ENCODE results near the gene PGGT1B.
A peak's percentile ranks its signal among the peaks of the same experiment; 100 is the strongest.
"Not testable (repeated sequence)": the region's sequence is repeated elsewhere in the genome, so short reads cannot be mapped to it uniquely, and the experiment has no call there.

The PGGT1B gene

GRCh38 chr5:115263078-115263380 lies 352 bp upstream of the PGGT1B start:
- peaks cover 8 to 11% of the 10 kb centered on the region in 2 donors for H3K4me1 ChIP-seq (ENCODE audit: control insufficient read depth in 2 of 2, insufficient read depth in 2 of 2, low read length in 2 of 2)
- no peaks in the 10 kb centered on the region for H3K9me3 ChIP-seq (ENCODE audit: control insufficient read depth in 2 of 2, low read length in 2 of 2)
- H3K27ac ChIP-seq (ENCODE audit: low read depth in 2 of 2, low read length in 2 of 2), result peak overlapping the region; percentile 91 to 92
- no peaks in the 10 kb centered on the region for H3K27me3 ChIP-seq (ENCODE audit: control insufficient read depth in 2 of 2, insufficient read depth in 2 of 2, low read length in 2 of 2)
- peak overlapping the region; percentile 91 for H3K9ac ChIP-seq (ENCODE audit: low read depth in 1 of 2, low read length in 2 of 2)
- peak overlapping the region; percentile 93 to 95 for H3K4me3 ChIP-seq (ENCODE audit: low read length in 2 of 2)
- peaks cover 0 to 9% of the 10 kb centered on the region in 2 donors for H3K36me3 ChIP-seq (ENCODE audit: control insufficient read depth in 2 of 2, insufficient read depth in 2 of 2, low read length in 2 of 2)

GRCh38 chr5:115262011-115262320 lies 711 bp downstream of the PGGT1B start:
- H3K4me1 ChIP-seq (ENCODE audit: control insufficient read depth in 2 of 2, insufficient read depth in 2 of 2, low read length in 2 of 2), result peaks cover 8 to 11% of the 10 kb centered on the region in 2 donors
- H3K9me3 ChIP-seq (ENCODE audit: control insufficient read depth in 2 of 2, low read length in 2 of 2), result no peaks in the 10 kb centered on the region
- peaks cover 0 to 8% of the 10 kb centered on the region in 2 donors for H3K36me3 ChIP-seq (ENCODE audit: control insufficient read depth in 2 of 2, insufficient read depth in 2 of 2, low read length in 2 of 2)
- H3K27ac ChIP-seq (ENCODE audit: low read depth in 2 of 2, low read length in 2 of 2), result peak overlapping the region; percentile 91 to 92
- peak overlapping the region; percentile 93 to 95 for H3K4me3 ChIP-seq (ENCODE audit: low read length in 2 of 2)
- H3K9ac ChIP-seq (ENCODE audit: low read depth in 1 of 2, low read length in 2 of 2), result peak overlapping the region; percentile 91
- H3K27me3 ChIP-seq (ENCODE audit: control insufficient read depth in 2 of 2, insufficient read depth in 2 of 2, low read length in 2 of 2), result no peaks in the 10 kb centered on the region

GRCh38 chr5:115260248-115260647 lies 2.4 kb downstream of the PGGT1B start:
- no peaks in the 10 kb centered on the region for H3K27me3 ChIP-seq (ENCODE audit: control insufficient read depth in 2 of 2, insufficient read depth in 2 of 2, low read length in 2 of 2)
- H3K36me3 ChIP-seq (ENCODE audit: control insufficient read depth in 2 of 2, insufficient read depth in 2 of 2, low read length in 2 of 2), result peaks cover 5% of the 10 kb centered on the region in 2 donors
- no peak overlapping the region for H3K9ac ChIP-seq (ENCODE audit: low read depth in 1 of 2, low read length in 2 of 2)
- no peaks in the 10 kb centered on the region for H3K9me3 ChIP-seq (ENCODE audit: control insufficient read depth in 2 of 2, low read length in 2 of 2)
- H3K4me1 ChIP-seq (ENCODE audit: control insufficient read depth in 2 of 2, insufficient read depth in 2 of 2, low read length in 2 of 2), result peaks cover 8 to 16% of the 10 kb centered on the region in 2 donors
- H3K4me3 ChIP-seq (ENCODE audit: low read length in 2 of 2), result no peak overlapping the region
- H3K27ac ChIP-seq (ENCODE audit: low read depth in 2 of 2, low read length in 2 of 2), result no peak overlapping the region

- Histone ChIP-seq H3K4me3 (ENCODE audit: low read length in 2 of 2) (no peak overlapping the region), H3K36me3 (ENCODE audit: control insufficient read depth in 2 of 2, insufficient read depth in 2 of 2, low read length in 2 of 2) (peaks cover 0 to 5% of the 10 kb centered on the region in 2 donors), H3K27ac (ENCODE audit: low read depth in 2 of 2, low read length in 2 of 2) (no peak overlapping the region), H3K4me1 (ENCODE audit: control insufficient read depth in 2 of 2, insufficient read depth in 2 of 2, low read length in 2 of 2) (peaks cover 8 to 16% of the 10 kb centered on the region in 2 donors), H3K9me3 (ENCODE audit: control insufficient read depth in 2 of 2, low read length in 2 of 2) (no peaks in the 10 kb centered on the region), H3K27me3 (ENCODE audit: control insufficient read depth in 2 of 2, insufficient read depth in 2 of 2, low read length in 2 of 2) (no peaks in the 10 kb centered on the region), H3K9ac (ENCODE audit: low read depth in 1 of 2, low read length in 2 of 2) (no peak overlapping the region)
Observed at GRCh38 chr5:115257981-115258380, 4.7 kb downstream of the PGGT1B start.

GRCh38 chr5:115249379-115249778 lies 13.3 kb downstream of the PGGT1B start:
- not testable (repeated sequence) for H3K9ac ChIP-seq (ENCODE audit: low read depth in 1 of 2, low read length in 2 of 2); H3K4me3 ChIP-seq (ENCODE audit: low read length in 2 of 2); H3K36me3 ChIP-seq (ENCODE audit: control insufficient read depth in 2 of 2, insufficient read depth in 2 of 2, low read length in 2 of 2); H3K9me3 ChIP-seq (ENCODE audit: control insufficient read depth in 2 of 2, low read length in 2 of 2); H3K4me1 ChIP-seq (ENCODE audit: control insufficient read depth in 2 of 2, insufficient read depth in 2 of 2, low read length in 2 of 2); H3K27me3 ChIP-seq (ENCODE audit: control insufficient read depth in 2 of 2, insufficient read depth in 2 of 2, low read length in 2 of 2)
- peak overlapping the region in 1 of 2 donors; percentile 29 for H3K27ac ChIP-seq (ENCODE audit: low read depth in 2 of 2, low read length in 2 of 2)

- Histone ChIP-seq H3K4me3 (ENCODE audit: low read length in 2 of 2) (no peak overlapping the region), H3K4me1 (ENCODE audit: control insufficient read depth in 2 of 2, insufficient read depth in 2 of 2, low read length in 2 of 2) (no peaks in the 10 kb centered on the region), H3K9ac (ENCODE audit: low read depth in 1 of 2, low read length in 2 of 2) (no peak overlapping the region), H3K27me3 (ENCODE audit: control insufficient read depth in 2 of 2, insufficient read depth in 2 of 2, low read length in 2 of 2) (no peaks in the 10 kb centered on the region), H3K9me3 (ENCODE audit: control insufficient read depth in 2 of 2, low read length in 2 of 2) (no peaks in the 10 kb centered on the region), H3K36me3 (ENCODE audit: control insufficient read depth in 2 of 2, insufficient read depth in 2 of 2, low read length in 2 of 2) (peaks cover 0 to 4% of the 10 kb centered on the region in 2 donors), H3K27ac (ENCODE audit: low read depth in 2 of 2, low read length in 2 of 2) (no peak overlapping the region)
Observed at GRCh38 chr5:115246361-115246991, 16.2 kb downstream of the PGGT1B start.

- Histone ChIP-seq H3K4me3 (ENCODE audit: low read length in 2 of 2) (no peak overlapping the region), H3K36me3 (ENCODE audit: control insufficient read depth in 2 of 2, insufficient read depth in 2 of 2, low read length in 2 of 2) (peaks cover 16 to 17% of the 10 kb centered on the region in 2 donors), H3K27ac (ENCODE audit: low read depth in 2 of 2, low read length in 2 of 2) (no peak overlapping the region), H3K27me3 (ENCODE audit: control insufficient read depth in 2 of 2, insufficient read depth in 2 of 2, low read length in 2 of 2) (no peaks in the 10 kb centered on the region), H3K4me1 (ENCODE audit: control insufficient read depth in 2 of 2, insufficient read depth in 2 of 2, low read length in 2 of 2) (no peaks in the 10 kb centered on the region), H3K9me3 (ENCODE audit: control insufficient read depth in 2 of 2, low read length in 2 of 2) (no peaks in the 10 kb centered on the region), H3K9ac (ENCODE audit: low read depth in 1 of 2, low read length in 2 of 2) (no peak overlapping the region)
Observed at GRCh38 chr5:115243412-115243811, 19.3 kb downstream of the PGGT1B start.

- Histone ChIP-seq H3K27ac (ENCODE audit: low read depth in 2 of 2, low read length in 2 of 2) (no peak overlapping the region), H3K4me3 (ENCODE audit: low read length in 2 of 2) (no peak overlapping the region), H3K9me3 (ENCODE audit: control insufficient read depth in 2 of 2, low read length in 2 of 2) (no peaks in the 10 kb centered on the region), H3K36me3 (ENCODE audit: control insufficient read depth in 2 of 2, insufficient read depth in 2 of 2, low read length in 2 of 2) (peaks cover 15 to 16% of the 10 kb centered on the region in 2 donors), H3K27me3 (ENCODE audit: control insufficient read depth in 2 of 2, insufficient read depth in 2 of 2, low read length in 2 of 2) (no peaks in the 10 kb centered on the region), H3K4me1 (ENCODE audit: control insufficient read depth in 2 of 2, insufficient read depth in 2 of 2, low read length in 2 of 2) (no peaks in the 10 kb centered on the region), H3K9ac (ENCODE audit: low read depth in 1 of 2, low read length in 2 of 2) (no peak overlapping the region)
Observed at GRCh38 chr5:115241881-115242642, 20.6 kb downstream of the PGGT1B start.

- Histone ChIP-seq H3K4me1 (ENCODE audit: control insufficient read depth in 2 of 2, insufficient read depth in 2 of 2, low read length in 2 of 2) (no peaks in the 10 kb centered on the region), H3K9ac (ENCODE audit: low read depth in 1 of 2, low read length in 2 of 2) (no peak overlapping the region), H3K27ac (ENCODE audit: low read depth in 2 of 2, low read length in 2 of 2) (no peak overlapping the region), H3K36me3 (ENCODE audit: control insufficient read depth in 2 of 2, insufficient read depth in 2 of 2, low read length in 2 of 2) (peaks cover 21 to 31% of the 10 kb centered on the region in 2 donors), H3K4me3 (ENCODE audit: low read length in 2 of 2) (no peak overlapping the region), H3K27me3 (ENCODE audit: control insufficient read depth in 2 of 2, insufficient read depth in 2 of 2, low read length in 2 of 2) (no peaks in the 10 kb centered on the region), H3K9me3 (ENCODE audit: control insufficient read depth in 2 of 2, low read length in 2 of 2) (no peaks in the 10 kb centered on the region)
Observed at GRCh38 chr5:115237066-115237465, 25.6 kb downstream of the PGGT1B start.

- no peaks in the 10 kb centered on the region for H3K27me3 ChIP-seq (ENCODE audit: control insufficient read depth in 2 of 2, insufficient read depth in 2 of 2, low read length in 2 of 2)
- no peaks in the 10 kb centered on the region for H3K4me1 ChIP-seq (ENCODE audit: control insufficient read depth in 2 of 2, insufficient read depth in 2 of 2, low read length in 2 of 2)
- no peak overlapping the region for H3K9ac ChIP-seq (ENCODE audit: low read depth in 1 of 2, low read length in 2 of 2)
- no peaks in the 10 kb centered on the region for H3K9me3 ChIP-seq (ENCODE audit: control insufficient read depth in 2 of 2, low read length in 2 of 2)
- H3K36me3 ChIP-seq (ENCODE audit: control insufficient read depth in 2 of 2, insufficient read depth in 2 of 2, low read length in 2 of 2), result peaks cover 24 to 34% of the 10 kb centered on the region in 2 donors
- no peak overlapping the region for H3K27ac ChIP-seq (ENCODE audit: low read depth in 2 of 2, low read length in 2 of 2)
- H3K4me3 ChIP-seq (ENCODE audit: low read length in 2 of 2), result no peak overlapping the region
Observed at GRCh38 chr5:115236599-115236998, 26.1 kb downstream of the PGGT1B start.

All from mucosa of rectum (tissue), 2 donors.